Left forelimb (tissue), 1 donor: ENCODE results near the gene MEX3D.
"Not testable (repeated sequence)": the region's sequence is repeated elsewhere in the genome, so short reads cannot be mapped to it uniquely, and the experiment has no call there.

Source experiments
- DNase-seq: peaks from one replicate; pipeline ENCODE4 v3.0.0-alpha.2; 2018; ENCODE audit warnings: low spot score

The MEX3D gene

DNA sequence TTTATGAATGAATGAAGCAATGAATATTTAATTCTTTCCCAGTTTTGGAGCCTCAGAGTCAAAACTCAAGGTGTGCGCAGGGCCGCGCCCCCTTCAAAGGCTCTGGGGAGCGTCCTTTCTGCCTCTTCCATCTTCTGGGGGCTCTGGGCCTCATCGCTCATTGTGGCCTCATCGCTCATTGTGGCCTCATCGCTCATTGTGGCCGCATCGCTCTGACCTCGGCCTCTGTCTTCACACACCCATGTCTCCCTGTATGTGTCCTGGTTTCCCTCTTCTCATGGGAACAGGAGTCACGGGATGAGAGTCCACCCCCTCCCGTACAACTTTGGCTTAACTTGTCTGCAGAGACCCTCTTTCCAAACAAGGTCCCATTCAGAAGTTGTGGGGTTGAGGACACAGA is 3.2 kb upstream of the MEX3D start:
- no peak for DNase-seq

GRCh38 chr19:1570836-1571235 is 2.7 kb upstream of the MEX3D start:
- no peak for DNase-seq

DNA sequence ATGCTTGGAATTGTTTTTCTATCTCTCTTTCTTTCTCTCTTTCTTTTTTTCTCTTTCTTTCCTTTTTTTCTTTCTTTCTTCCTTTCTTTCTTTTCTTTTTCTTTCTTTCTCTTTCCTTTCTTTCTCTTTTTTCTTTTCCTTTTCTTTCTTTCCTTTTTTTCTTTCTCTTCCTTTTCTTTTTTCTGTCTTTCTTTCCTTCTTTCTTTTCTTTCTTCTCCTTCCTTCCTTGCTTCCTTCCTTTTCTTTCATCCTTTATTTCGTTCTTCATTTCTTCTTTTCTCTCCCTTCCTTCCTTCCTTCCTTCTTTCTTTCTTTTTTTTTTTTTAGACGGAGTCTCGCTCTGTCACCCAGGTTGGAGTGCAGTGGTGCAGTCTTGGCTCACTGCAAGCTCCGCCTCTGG is 1.9 kb upstream of the MEX3D start:
- DNase-seq = no peak

GRCh38 chr19:1567848-1568227 is 287 bp downstream of the MEX3D start:
- no peak for DNase-seq

- DNase-seq = no peak
Observed at GRCh38 chr19:1567116-1567847, 843 bp downstream of the MEX3D start.

DNA sequence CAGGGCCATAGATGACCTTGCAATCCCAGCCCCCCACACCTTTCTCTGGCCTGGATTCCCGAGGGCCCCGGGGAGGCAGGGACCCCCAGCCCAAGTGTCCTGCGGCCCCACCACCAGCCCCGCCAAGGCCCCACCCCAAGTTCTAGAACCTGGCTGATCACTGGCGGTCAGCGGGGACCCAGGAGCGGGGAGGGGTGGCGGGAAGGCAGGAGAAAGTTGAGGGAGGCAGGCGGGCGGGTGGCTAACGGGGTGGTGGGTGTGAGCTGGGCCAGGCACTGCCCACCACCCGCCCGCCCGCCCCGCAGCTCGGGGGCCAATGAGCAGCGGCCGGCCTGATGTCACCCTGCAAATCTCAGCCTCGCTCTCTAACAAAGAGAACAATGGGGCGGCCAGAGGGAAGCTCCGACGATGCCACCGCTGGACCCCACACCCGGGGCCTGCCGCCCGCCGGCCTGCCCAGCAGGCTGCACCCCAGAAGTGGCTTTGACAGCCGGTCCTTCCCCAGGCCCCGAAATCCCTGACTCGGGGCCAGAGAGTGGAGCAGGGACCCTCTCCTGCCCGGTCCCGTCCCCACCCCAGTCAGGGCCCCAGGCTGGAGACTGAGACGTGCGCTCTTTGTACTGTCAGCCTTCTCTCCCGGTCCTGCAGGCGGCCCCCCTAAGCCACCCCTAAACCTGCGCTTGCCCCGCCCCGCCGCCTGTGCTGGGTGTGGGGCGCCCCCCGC is 1.6 kb downstream of the MEX3D start:
- DNase-seq = peak; percentile 90

GRCh38 chr19:1563251-1563650 is 4.9 kb downstream of the MEX3D start:
- no peak for DNase-seq

DNA sequence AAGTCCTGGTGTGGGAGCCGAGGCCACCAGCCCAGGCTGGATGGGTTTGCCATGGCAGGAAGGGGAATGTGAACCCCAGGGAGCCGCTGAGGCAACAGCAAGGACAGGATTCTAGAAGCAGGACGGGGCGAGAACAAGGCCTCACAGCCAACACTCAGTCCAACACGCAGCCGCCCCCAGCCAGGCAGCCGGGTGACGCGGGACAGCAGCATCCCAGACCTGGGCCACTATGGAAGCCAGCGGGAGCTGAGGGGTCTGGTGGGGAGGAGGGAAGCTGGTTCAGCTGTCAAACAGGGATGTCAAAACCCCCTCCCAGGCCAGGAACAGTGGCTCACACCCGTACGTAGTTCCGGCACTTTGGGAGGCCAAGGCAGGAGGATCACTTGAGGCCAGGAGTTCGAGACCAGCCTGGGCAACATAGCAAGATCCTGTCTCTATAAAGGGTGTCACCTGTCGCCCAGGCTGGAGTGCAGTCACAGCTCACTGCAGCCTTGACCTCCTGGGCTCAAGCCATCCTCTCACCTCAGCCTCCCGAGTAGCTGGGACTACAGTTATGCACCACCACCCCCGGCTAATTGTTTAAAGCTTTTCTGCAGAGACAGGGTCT is 6.8 kb downstream of the MEX3D start:
- DNase-seq = no peak

GRCh38 chr19:1560286-1560882 is 7.7 kb downstream of the MEX3D start:
- no peak for DNase-seq

DNA sequence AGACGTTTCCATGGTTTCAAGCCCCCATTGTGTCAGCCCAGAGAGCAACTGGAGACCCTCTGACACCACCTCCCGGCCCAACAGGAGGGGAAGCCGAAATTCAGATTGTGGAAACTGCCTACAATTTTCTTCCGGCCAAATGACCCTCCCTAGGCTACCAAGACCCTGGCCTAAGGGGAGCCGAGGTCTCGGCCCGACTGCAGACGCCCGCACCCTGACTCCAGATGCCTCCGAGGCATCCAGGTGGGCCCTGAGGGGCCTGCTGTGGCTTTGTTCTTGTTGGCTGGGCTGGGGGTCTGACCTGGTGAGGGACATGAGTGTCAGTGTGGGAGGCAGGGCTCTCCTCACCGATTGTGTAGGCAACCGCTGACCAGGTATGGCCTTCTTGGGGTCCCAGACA is 9.6 kb downstream of the MEX3D start:
- no peak for DNase-seq

DNA sequence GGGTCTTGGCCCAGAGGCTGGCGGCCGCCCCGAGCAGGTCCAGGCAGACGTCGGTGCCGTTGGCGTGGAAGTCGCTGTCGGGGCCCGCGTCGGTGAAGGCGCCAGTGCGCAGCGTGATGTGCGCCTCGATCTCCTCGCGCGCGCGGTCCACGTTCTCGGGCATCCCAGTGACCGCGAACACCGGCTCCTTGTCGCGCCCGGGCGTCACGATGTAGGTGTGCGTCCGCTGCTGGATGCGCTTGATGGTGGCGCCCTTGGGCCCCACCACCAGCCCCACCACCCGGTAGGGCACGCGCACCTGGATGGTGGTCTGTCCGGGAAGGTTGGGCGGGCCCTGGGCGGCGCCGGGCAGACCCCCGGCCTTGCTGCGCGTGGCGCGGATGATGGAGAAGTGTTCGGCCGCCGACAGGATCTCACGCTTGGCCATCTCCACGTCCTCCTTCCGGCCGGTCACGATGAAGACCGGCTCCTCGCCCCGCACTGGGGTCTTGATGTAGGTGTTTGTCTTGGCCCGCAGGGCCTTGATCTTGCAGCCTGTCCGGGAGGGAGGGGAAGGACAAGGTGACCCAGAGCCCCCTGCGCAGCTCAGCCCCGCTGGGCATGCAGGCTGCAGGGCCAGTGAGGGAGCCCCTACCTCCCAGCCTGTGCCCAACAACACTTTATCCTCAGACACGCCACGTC is 11.6 kb downstream of the MEX3D start:
- no peak for DNase-seq

GRCh38 chr19:1555487-1556389 is 12.4 kb downstream of the MEX3D start:
- DNase-seq = no peak

GRCh38 chr19:1554968-1555367 is 13.2 kb downstream of the MEX3D start:
- no peak for DNase-seq

DNA sequence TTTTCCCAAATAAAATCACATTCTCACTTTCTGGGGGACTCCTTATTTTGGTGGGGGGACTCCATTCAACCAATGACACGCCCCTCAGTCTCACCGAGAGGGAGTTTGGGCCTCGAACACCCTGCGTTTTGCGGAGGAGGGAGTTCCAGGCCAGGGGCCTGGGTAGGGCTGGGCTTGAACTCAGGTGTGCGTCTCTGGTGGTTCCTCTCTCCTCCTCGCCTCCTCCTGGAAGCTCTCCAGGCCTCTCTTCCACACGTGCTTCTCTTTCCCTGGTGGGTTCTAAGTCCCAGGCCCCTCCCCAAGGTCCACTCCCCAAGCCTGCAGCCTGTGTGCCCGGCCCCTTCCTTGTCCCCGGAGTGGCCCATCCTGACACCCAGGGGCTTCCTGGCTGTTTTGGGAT is 14.7 kb downstream of the MEX3D start:
- no peak for DNase-seq

- DNase-seq = no peak
Observed at GRCh38 chr19:1551068-1552040, 16.8 kb downstream of the MEX3D start.

DNA sequence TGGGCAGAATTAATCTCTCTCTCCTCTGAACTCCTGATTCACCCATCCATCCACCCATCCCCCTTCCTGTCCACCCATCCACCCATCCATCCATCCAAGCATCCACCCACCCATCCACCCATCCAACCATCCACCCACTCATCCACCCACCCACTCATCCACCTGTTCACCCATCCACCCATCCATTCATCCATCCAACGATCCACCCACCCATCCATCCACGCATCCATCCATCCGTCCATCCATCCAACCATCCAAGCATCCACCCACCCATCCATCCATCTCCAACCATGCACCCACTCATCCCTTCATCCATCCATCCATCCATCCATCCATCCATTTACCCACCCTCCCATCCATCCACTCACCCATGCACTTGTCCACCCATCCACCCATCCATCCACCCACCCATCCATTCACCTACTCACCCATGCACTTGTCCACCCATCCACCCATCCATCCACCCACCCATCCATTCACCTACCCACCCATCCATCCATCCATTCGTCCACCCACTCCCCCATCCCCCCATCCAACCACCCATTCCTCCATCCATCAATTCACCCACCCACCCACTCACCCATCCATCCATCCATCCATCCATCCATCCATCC is 18.7 kb downstream of the MEX3D start:
- DNase-seq = no peak

- DNase-seq = no peak
Observed at GRCh38 chr19:1540365-1540925, 27.7 kb downstream of the MEX3D start.

GRCh38 chr19:1539749-1540148 is 28.4 kb downstream of the MEX3D start:
- DNase-seq = not testable (repeated sequence)

DNA sequence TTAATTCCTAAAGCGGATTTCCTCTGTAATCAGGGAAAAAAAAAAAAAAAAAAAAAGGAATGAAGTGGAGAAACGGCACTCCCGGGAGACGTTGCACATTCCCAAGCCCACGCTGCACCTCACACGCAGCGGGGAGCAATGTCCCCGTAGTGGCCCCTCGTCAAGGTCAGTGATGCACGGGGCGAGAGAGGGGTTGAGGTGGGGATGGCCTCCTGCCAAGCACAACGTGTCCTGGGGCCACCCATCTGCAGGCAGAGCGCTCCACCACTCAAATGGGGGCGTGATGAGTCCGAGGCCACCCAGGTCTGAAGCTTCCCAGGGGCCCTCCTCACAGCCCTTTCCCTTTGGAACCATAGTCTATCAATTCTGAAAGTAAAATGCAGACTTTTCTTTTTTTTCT is 29.1 kb downstream of the MEX3D start:
- DNase-seq = no peak
